Measurements from ENCODE around the gene RPL36A.

DNA sequence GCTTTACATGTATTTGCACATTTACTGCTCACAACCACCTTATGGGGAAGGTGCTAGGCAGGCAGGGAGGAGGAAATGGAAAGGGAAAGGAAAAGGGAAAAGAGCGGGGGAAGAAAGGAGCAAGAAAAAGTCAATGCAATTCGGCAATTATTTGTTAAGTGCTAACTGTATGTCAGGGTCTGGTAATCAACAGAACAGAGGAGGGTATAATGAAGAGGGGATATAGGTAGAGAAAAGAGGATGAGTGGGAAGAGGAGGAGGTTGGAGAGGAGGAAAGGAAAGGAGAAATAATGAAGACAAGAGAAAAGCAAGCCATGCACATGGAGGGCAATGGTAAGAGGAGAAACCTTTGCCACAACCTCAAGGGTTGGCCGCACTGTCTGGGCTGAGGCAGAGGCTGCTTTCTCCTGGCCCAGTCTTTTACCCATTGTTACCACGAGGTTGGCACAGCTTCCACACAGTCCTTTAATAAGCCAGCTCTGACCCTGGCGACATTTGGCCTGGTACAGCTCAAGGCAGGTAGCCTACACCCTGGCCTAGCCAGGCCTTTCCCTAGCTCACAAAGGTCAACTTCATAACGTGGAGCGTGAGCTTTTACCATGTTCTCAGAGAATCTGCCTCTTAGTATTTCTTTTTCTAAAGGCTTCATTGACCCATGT is 5.7 kb upstream of the RPL36A start:
- TF ChIP-seq, protein P1, sequence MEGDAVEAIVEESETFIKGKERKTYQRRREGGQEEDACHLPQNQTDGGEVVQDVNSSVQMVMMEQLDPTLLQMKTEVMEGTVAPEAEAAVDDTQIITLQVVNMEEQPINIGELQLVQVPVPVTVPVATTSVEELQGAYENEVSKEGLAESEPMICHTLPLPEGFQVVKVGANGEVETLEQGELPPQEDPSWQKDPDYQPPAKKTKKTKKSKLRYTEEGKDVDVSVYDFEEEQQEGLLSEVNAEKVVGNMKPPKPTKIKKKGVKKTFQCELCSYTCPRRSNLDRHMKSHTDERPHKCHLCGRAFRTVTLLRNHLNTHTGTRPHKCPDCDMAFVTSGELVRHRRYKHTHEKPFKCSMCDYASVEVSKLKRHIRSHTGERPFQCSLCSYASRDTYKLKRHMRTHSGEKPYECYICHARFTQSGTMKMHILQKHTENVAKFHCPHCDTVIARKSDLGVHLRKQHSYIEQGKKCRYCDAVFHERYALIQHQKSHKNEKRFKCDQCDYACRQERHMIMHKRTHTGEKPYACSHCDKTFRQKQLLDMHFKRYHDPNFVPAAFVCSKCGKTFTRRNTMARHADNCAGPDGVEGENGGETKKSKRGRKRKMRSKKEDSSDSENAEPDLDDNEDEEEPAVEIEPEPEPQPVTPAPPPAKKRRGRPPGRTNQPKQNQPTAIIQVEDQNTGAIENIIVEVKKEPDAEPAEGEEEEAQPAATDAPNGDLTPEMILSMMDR (IDR thresholded peaks at IDR 0.05) = no peak
- TF ChIP-seq POLR2A (IDR thresholded peaks at IDR 0.05) = no peak

Data from body of pancreas (tissue), 4 donors.